ENCODE data around the gene MPC1L. TPM values are rescaled to one million over a fixed set of nuclear protein-coding genes. Genes with fewer than 3 reads are reported as not detected.
A peak's percentile ranks its signal among the peaks of the same experiment; 100 is the strongest.

Gene MPC1L
- total RNA-seq, 1 donor: not detected

DNA sequence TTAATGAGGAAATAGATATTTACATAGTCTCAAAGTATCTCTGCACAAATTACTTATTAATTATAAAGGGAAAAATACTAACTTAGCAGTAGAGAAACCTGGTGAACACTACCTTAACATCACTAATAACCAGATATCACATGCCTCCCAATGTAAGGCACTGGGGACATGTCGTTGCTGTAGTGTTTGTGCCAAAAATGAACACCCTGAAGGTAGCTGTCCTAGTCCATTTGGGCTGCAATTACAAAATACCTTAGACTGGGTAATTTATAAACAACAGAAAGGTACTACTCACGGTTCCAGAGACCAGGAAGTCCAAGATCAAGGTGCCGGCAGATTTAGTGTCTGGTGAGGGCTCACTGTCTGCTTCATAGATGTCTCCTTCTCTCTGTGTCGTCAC, 10.7 kb upstream of the MPC1L start:
- Histone ChIP-seq H3K27me3 (ENCODE audit: insufficient read depth, low read length) (no peaks in the 10 kb centered on the region), H3K4me3 (ENCODE audit: low read length) (no peak overlapping the region), H3K4me1 (ENCODE audit: insufficient read depth, low read length) (no peaks in the 10 kb centered on the region), H3K9me3 (ENCODE audit: low read depth, low read length) (no peaks in the 10 kb centered on the region)

DNA sequence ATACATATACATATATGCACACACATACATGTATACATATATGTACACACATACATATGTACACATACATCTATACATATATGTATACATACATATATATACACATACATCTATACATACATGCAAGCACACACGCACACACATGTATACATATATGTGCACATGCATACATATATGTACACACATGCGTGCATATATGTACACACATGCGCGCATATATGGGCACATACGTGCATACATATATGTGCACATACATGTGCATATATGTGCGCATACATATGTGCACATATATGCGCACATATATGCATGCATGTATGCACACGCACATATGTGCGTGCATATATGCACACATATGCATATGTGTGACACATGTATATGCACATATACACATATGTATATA, 7.3 kb upstream of the MPC1L start:
- Histone ChIP-seq H3K9me3 (ENCODE audit: low read depth, low read length) (no peaks in the 10 kb centered on the region), H3K4me3 (ENCODE audit: low read length) (no peak overlapping the region), H3K4me1 (ENCODE audit: insufficient read depth, low read length) (no peaks in the 10 kb centered on the region), H3K27me3 (ENCODE audit: insufficient read depth, low read length) (no peaks in the 10 kb centered on the region)

DNA sequence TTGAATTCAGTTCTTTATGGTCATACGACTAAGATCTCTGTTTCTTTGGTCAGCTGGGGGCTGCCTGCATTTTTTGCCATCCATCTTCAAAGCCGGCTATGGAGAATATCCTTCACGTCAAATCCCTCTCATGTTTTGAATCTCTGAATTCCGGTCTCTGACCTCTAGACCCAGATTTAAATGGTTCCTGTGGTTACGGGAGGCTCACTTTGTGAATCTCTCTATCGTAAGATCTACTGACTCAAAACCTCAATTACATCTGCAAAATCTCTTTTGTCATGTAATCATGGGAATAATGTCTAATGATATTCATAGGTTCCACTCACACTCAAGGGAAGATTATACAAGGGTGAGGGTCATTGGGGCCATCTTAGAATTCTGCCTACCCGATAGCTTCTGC, 5.7 kb upstream of the MPC1L start:
- no peaks in the 10 kb centered on the region for H3K9me3 ChIP-seq (ENCODE audit: low read depth, low read length)
- H3K4me3 ChIP-seq (ENCODE audit: low read length): no peak overlapping the region
- no peaks in the 10 kb centered on the region for H3K27me3 ChIP-seq (ENCODE audit: insufficient read depth, low read length)
- no peaks in the 10 kb centered on the region for H3K4me1 ChIP-seq (ENCODE audit: insufficient read depth, low read length)

DNA sequence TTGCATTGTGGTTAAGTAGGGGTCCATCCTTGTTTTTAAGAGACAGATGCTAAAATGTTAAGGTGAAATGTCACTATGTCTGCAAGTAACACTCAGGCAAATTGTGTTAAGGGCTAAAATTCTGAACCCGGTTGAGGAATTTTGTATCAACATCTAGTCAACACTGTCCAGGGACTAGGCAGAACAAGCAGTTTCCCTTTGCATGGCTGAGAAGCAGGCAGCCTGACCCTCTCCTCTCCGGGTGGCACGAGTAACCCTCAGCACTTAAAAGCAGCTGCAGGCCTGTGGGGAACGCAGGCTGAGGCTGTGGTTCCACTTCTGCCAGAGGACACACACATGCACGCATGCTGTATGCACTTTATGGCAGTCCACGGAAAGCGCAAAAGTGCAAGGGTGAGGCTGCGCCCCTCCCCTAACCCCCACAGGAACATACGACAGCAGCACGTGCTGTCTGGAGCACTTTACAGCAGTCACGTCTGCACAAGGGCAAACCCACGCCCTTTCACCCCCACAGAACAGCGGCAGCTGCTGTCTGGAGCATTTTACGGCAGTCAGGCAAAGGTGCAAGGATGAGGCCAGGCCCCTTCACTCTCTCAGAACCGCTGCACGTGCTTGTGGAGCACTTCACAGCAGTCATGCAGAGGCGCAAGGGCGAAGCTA, 619 bp upstream of the MPC1L start:
- H3K4me1 ChIP-seq (ENCODE audit: insufficient read depth, low read length): no peaks in the 10 kb centered on the region
- no peaks in the 10 kb centered on the region for H3K9me3 ChIP-seq (ENCODE audit: low read depth, low read length)
- no peaks in the 10 kb centered on the region for H3K27me3 ChIP-seq (ENCODE audit: insufficient read depth, low read length)
- H3K4me3 ChIP-seq (ENCODE audit: low read length): no peak overlapping the region

DNA sequence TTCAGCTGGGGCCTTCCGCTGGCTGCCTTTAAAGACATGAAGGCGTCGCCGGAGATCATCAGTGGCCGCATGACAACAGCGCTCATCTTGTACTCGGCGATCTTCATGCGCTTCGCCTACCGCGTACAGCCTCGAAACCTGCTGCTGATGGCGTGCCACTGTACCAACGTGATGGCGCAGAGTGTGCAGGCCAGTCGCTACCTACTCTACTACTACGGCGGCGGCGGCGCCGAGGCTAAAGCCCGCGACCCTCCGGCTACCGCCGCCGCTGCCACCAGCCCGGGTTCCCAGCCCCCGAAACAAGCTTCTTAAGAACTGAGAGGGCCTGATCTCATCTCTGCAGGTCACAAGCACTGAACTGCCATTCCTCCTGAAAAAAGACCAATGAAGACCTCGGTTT, 437 bp downstream of the MPC1L start:
- Histone ChIP-seq H3K27me3 (ENCODE audit: insufficient read depth, low read length) (no peaks in the 10 kb centered on the region), H3K4me1 (ENCODE audit: insufficient read depth, low read length) (no peaks in the 10 kb centered on the region), H3K4me3 (ENCODE audit: low read length) (no peak overlapping the region), H3K9me3 (ENCODE audit: low read depth, low read length) (no peaks in the 10 kb centered on the region)

DNA sequence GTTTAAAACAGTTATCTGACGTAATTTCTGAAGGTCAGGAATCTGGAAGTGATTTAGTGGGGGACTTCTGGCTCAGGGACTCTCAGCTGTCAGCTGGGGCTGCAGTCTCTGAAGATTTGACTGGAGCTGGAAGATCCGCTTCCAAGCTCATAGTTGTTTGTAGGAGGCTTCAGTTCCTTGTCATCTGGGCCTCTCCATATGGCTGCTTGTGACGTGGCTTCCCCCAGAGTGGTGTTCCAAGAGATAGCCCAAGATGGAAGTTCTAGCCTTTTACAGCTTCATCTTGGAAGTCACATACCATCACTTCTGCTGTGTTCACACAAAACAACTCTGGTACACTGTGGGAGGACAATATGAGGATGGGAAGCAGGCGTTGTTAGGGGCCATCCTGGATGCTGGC, 2.1 kb downstream of the MPC1L start:
- Histone ChIP-seq H3K9me3 (ENCODE audit: low read depth, low read length) (no peaks in the 10 kb centered on the region), H3K27me3 (ENCODE audit: insufficient read depth, low read length) (no peaks in the 10 kb centered on the region), H3K4me1 (ENCODE audit: insufficient read depth, low read length) (no peaks in the 10 kb centered on the region), H3K4me3 (ENCODE audit: low read length) (no peak overlapping the region)

DNA sequence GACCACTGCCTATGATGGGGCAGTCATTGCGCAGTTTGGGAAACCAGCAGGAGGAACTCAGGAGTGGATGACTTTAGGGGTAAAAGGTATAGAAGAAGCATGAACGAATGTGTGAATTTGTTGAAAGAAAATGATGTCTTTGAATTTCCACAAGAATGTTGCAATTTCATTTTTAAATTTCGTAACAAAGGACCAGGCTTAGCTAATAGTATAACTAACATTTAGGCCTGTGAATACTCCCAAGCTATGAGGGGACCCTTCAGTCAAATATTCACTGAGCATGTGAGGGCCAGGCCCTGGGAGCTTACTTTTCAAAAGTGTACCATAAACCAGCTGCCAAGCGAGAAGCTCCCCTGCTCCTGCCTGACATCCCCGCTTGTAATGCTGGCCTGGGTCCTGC, 5.3 kb downstream of the MPC1L start:
- H3K4me1 ChIP-seq (ENCODE audit: insufficient read depth, low read length): peaks cover 7% of the 10 kb centered on the region
- no peaks in the 10 kb centered on the region for H3K27me3 ChIP-seq (ENCODE audit: insufficient read depth, low read length)
- H3K9me3 ChIP-seq (ENCODE audit: low read depth, low read length): no peaks in the 10 kb centered on the region
- H3K4me3 ChIP-seq (ENCODE audit: low read length): no peak overlapping the region

DNA sequence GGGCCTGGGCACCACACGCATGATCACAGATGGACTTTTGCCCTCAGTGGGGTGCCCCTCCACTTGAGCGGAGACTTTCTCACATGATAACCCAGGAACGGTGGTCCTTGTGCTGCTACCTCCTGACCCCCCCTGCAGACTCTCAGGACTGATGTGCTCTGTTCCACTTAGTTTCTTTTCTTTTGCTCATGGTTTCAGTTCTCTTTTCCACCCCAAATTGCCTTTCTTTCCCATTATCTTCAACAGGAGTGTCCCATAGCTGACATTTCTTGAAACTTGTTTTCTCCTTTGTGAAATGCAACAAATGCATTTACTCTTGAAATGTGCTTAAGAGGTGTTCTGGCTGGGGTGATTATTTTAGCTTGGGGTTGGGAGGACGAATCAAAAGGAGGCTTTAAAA, 9.0 kb downstream of the MPC1L start:
- Histone ChIP-seq H3K4me1 (ENCODE audit: insufficient read depth, low read length) (peaks cover 8% of the 10 kb centered on the region), H3K4me3 (ENCODE audit: low read length) (no peak overlapping the region), H3K27me3 (ENCODE audit: insufficient read depth, low read length) (no peaks in the 10 kb centered on the region), H3K9me3 (ENCODE audit: low read depth, low read length) (no peaks in the 10 kb centered on the region)

DNA sequence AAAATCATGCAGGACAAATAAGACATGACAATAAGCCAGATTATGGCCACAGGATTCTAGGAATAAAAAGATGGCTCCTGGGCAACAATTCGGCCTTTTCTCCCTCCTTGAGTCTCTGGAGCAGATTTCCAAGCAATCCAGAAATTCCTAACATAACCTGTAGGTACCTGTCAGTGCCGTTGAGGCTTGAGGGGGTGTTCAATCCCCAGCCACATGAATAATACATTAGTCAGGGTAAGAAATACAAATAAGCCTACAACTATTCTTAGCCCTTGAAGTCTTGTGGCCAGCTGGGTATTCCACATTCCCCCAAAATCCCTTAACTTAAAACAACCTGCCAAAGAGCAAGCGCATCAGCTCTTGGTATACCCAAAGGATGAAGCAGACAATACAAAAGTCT, 14.5 kb downstream of the MPC1L start:
- no peaks in the 10 kb centered on the region for H3K9me3 ChIP-seq (ENCODE audit: low read depth, low read length)
- peaks cover 33% of the 10 kb centered on the region for H3K4me1 ChIP-seq (ENCODE audit: insufficient read depth, low read length)
- no peaks in the 10 kb centered on the region for H3K27me3 ChIP-seq (ENCODE audit: insufficient read depth, low read length)
- no peak overlapping the region for H3K4me3 ChIP-seq (ENCODE audit: low read length)

DNA sequence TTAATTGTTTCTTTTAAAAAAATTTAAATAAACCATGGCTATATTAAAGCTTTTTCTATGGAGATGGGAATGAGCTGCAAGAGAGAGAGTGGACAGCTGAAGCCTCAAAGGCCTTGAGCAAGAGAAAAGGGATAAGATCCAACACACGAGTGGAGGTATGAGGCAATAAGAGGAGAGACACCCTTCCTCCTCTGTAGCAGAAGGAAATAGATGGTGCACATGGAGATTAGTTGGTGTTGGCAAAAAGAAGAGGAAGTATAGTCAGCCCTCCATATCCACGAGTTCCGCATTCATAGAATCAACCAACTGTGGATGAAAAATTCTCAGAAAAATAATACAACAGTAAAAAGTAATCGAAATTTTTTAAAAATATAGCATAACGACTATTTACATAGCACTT, 20.9 kb downstream of the MPC1L start:
- H3K4me1 ChIP-seq (ENCODE audit: insufficient read depth, low read length): peaks cover 48% of the 10 kb centered on the region
- H3K9me3 ChIP-seq (ENCODE audit: low read depth, low read length): no peaks in the 10 kb centered on the region
- H3K4me3 ChIP-seq (ENCODE audit: low read length): peak overlapping the region; percentile 46

DNA sequence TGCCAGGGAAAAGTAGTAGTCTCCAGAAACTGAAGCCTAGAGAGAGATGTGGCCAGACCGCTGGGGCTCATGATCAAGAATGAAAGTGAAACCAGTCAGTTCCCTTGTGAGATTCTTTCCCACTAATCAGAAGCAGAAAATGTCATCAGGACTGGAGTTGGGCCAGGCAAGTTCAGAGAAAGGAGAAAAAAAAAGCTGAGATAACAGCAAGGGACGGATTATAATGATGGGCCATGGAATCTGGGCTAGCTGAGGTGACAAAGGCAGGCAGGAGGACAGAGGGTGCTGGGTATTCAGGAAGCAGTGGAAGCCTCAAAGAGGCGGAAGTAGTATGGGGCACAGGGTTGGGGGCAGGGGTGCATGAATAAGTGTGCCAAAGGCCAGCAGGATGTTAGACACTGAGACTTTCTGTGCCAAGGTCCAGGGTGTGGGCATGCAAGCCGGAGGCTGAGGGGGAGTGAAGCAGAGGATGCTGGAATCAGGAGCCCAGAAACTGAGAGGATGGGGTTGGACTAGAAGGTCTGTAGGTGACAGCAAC, 21.7 kb downstream of the MPC1L start:
- no peaks in the 10 kb centered on the region for H3K9me3 ChIP-seq (ENCODE audit: low read depth, low read length)
- H3K4me3 ChIP-seq (ENCODE audit: low read length): peak overlapping the region; percentile 46
- H3K27me3 ChIP-seq (ENCODE audit: insufficient read depth, low read length): no peaks in the 10 kb centered on the region
- peaks cover 47% of the 10 kb centered on the region for H3K4me1 ChIP-seq (ENCODE audit: insufficient read depth, low read length)

More for the DNA sequence above, 20.9 kb downstream of the MPC1L start:
- H3K27me3 ChIP-seq (ENCODE audit: insufficient read depth, low read length): no peaks in the 10 kb centered on the region

DNA sequence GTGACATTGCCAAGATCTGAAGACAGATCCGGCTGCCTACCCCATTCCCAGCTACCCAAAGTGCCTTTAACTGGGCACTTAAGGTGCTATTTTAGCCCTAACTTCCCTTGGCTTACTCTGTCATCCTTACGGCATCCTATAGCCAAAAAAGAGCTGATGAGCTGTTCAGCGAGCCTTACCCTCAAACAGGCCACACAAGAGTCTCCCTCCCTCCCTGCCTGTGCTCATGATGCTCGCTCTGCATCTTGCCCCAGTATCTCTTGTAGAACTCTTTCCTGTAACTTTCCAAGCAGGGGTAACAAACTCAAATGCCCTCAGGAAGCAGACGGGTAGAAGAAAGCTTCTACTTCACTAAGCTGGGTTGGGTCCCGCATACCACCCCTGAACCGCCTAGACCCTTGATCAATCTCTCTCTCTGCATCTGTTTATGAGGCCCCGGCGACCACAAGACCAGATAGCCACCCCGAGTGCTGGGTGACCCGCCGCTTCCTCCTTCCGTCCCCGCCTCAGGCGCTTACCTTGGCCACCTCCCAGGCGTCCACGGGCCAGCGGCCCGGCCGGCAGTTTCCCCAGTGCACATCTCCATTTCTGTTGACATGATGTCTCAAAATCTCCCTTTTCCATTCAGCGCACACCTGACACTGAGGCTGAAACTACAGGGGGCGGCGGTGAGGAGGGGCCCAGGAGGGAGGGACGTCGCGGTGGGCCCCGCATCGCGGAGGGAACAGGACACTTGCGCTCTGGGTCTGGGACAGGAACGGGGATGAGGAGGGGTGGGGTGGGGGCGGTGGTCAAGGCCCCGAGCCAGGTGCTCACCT, 23.5 kb downstream of the MPC1L start:
- Histone ChIP-seq H3K4me3 (ENCODE audit: low read length) (peak overlapping the region; percentile 80), H3K9me3 (ENCODE audit: low read depth, low read length) (no peaks in the 10 kb centered on the region), H3K27me3 (ENCODE audit: insufficient read depth, low read length) (no peaks in the 10 kb centered on the region), H3K4me1 (ENCODE audit: insufficient read depth, low read length) (peaks cover 32% of the 10 kb centered on the region)

DNA sequence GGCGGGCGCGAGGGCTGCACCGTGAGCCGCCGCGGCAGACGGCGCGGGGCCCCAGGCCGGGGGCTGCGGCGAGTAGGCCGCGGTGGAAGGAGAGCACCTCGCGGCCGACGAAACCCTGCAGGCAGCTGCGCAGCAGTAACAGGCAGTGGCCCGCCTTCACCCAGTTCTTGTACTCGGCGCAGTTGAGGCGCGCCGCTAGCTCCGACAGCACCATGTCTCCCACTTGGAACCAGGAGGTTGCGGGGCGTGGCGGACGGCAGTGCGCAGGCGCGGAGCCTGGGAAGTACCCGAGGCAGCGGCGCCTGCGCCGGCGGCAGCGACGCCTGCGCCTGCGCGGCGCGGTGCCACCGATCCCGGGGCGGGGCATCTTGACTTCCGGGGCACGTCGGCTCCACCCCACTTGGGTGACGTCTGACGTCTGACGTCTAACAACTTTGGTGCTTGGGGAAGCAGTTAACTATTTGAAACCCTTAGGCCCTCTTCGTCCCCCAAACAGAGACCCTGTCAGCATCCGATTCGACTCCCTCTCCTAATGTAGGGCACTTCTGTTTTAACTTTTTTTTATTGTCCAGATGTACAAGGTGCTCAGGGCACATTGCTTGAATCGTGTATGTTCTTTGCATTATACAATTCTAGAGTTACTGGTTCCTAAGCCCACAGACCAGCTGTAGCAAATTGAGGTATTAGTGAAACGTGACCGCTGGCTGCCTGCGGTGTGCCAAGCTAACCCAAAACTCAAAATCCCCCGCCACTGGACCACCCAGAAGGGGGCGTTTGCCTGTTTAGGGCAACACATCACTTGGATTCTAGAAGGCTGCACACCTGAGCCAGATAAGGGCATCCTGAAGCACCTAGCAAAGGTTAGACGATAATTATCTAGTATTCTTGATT, 24.3 kb downstream of the MPC1L start, which contains the start of gene CXorf38:
TSS of gene CXorf38 (minus strand) at position 255 of the 891 bp plus-strand sequence. CDS start at position 214, 41 bp downstream.
- Histone ChIP-seq H3K27me3 (ENCODE audit: insufficient read depth, low read length) (no peaks in the 10 kb centered on the region), H3K4me3 (ENCODE audit: low read length) (peak within 1 kb of the TSS; percentile 80), H3K9me3 (ENCODE audit: low read depth, low read length) (no peaks in the 10 kb centered on the region), H3K4me1 (ENCODE audit: insufficient read depth, low read length) (peaks cover 24% of the 10 kb centered on the region)

DNA sequence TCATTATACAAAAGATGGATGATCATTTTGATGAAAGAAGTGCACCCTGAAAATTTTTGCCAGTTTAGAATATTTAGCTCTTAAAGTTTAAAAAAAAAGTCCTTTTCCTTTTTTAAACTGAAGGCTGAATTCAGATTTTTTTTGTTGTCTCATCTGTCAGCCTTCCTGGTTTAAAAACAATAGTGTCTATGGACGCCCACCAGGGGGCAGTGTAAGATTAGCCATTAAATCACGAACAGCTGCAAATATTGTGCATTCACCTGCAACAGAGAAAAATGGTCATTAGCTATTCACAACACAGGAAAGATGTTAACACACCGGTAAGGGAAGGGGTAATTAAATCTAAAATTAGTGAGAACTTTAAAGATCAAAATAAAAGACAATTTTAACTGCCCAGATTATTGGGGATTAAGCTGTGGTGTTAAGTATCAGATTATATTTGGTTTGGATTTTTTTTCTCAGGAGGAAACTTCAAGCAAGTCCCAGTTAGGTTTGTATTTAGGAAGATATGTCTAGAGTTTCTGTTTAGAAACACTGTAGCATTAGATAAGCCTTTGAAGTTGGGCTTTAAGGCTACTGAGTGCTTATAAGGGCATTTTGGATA, 28.5 kb downstream of the MPC1L start:
- no peak overlapping the region for H3K4me3 ChIP-seq (ENCODE audit: low read length)
- no peaks in the 10 kb centered on the region for H3K27me3 ChIP-seq (ENCODE audit: insufficient read depth, low read length)
- no peaks in the 10 kb centered on the region for H3K9me3 ChIP-seq (ENCODE audit: low read depth, low read length)
- H3K4me1 ChIP-seq (ENCODE audit: insufficient read depth, low read length): peaks cover 7% of the 10 kb centered on the region
